H1 (cell line): ENCODE results near the gene RAB30. TPM values are rescaled to one million over a fixed set of nuclear protein-coding genes. Genes with fewer than 3 reads are reported as not detected.
A peak's percentile ranks its signal among the peaks of the same experiment; 100 is the strongest.

ENCODE experiments used
- CTCF ChIA-PET: fragments of 300-600 bp; sonication (Branson Sonifier 250); formaldehyde crosslinking; loops from one replicate; lab custom pipeline; 2021; ENCODE audit not compliant: partially characterized antibody; lab: Charles Lee
- POLR2A ChIA-PET: fragments of 300-600 bp; sonication (Branson Sonifier 250); formaldehyde crosslinking; loops from one replicate; lab custom pipeline; 2021; ENCODE audit warnings: inconsistent platforms; ENCODE audit not compliant: partially characterized antibody; lab: Charles Lee
- DNase-seq, 2 experiments: peaks; one replicate each; pipeline versions ENCODE4 v3.0.0 to v3.0.0-alpha.2; 2010 to 2022; ENCODE audit warnings: low spot score in 2 of 2, low read depth in 1 of 2, mixed read lengths in 1 of 2
- FAIRE-seq: peaks from 2 replicates; lab custom pipeline; 2011; peaks lifted over from hg19 to GRCh38; lab: Jason Lieb, UNC
- H2AFZ ChIP-seq: 2 replicates; pipeline ENCODE4 v1.8.1; 2012; ENCODE audit warnings: low read length, inconsistent platforms
- H2AK5ac ChIP-seq: 2 replicates; pipeline ENCODE4 v1.6.1; 2013; ENCODE audit warnings: low read depth, low read length
- H2BK120ac ChIP-seq: replicated peaks from 2 replicates; pipeline ENCODE3; 2013; ENCODE audit warnings: low read depth, low read length, inconsistent platforms
- H2BK12ac ChIP-seq: 2 replicates; pipeline ENCODE4 v1.6.1; 2013; ENCODE audit warnings: low read depth, low read length
- H2BK15ac ChIP-seq: 2 replicates; pipeline ENCODE4 v1.6.1; 2013; ENCODE audit warnings: low read length
- H2BK20ac ChIP-seq: 2 replicates; pipeline ENCODE4 v1.6.1; 2013; ENCODE audit warnings: low read length
- H2BK5ac ChIP-seq: 2 replicates; pipeline ENCODE4 v1.6.1; 2013; ENCODE audit warnings: low read depth, low read length
- H3K14ac ChIP-seq: 2 replicates; pipeline ENCODE4 v1.6.1; 2013; ENCODE audit warnings: inconsistent platforms; ENCODE audit not compliant: insufficient read length
- H3K18ac ChIP-seq: 2 replicates; pipeline ENCODE4 v1.6.1; 2013; ENCODE audit warnings: low read length; ENCODE audit errors: extremely low read depth
- H3K23ac ChIP-seq: 2 replicates; pipeline ENCODE4 v1.6.1; 2013; ENCODE audit warnings: inconsistent platforms; ENCODE audit not compliant: insufficient read length
- H3K23me2 ChIP-seq: 2 replicates; pipeline ENCODE4 v1.6.1; 2013; ENCODE audit warnings: low read depth, low read length
- H3K27ac ChIP-seq: 2 replicates; pipeline ENCODE4 v1.6.1; 2011; ENCODE audit warnings: low read depth, low read length, inconsistent platforms
- H3K27me3 ChIP-seq, 4 experiments: replicated peaks in 1 of 4; 1 replicate in 1 of 4; 2 replicates in 3 of 4; pipeline versions ENCODE4 v1.6.1 to v1.8.1; 2011 to 2013; ENCODE audit warnings: low read length in 3 of 4, mild to moderate bottlenecking in 3 of 4, inconsistent platforms in 2 of 4, mixed read lengths in 2 of 4, moderate library complexity in 1 of 4; ENCODE audit not compliant: control insufficient read depth in 3 of 4, insufficient read depth in 3 of 4; ENCODE audit errors: extremely low read depth in 1 of 4
- H3K36me3 ChIP-seq, 4 experiments: 2 replicates each; pipeline versions ENCODE4 v1.6.1 to v1.8.1; 2011 to 2013; ENCODE audit warnings: mild to moderate bottlenecking in 4 of 4, low read length in 3 of 4, moderate library complexity in 2 of 4, control low read depth in 1 of 4, inconsistent platforms in 1 of 4; ENCODE audit not compliant: insufficient read depth in 4 of 4, control insufficient read depth in 2 of 4
- H3K4ac ChIP-seq: replicated peaks from 2 replicates; pipeline ENCODE3; 2013; ENCODE audit warnings: low read length, low read depth, mixed read lengths, inconsistent platforms; ENCODE audit not compliant: insufficient read length
- H3K4me1 ChIP-seq, 4 experiments: replicated peaks in 1 of 4; 1 replicate in 1 of 4; 2 replicates in 3 of 4; pipeline versions ENCODE4 v1.6.1 to v1.8.1; 2011 to 2013; ENCODE audit warnings: low read length in 3 of 4, inconsistent platforms in 2 of 4, mixed read lengths in 1 of 4; ENCODE audit not compliant: insufficient read depth in 4 of 4, control insufficient read depth in 3 of 4
- H3K4me2 ChIP-seq, 2 experiments: 2 replicates each; pipeline versions ENCODE4 v1.6.1 to v1.8.1; 2011 to 2013; ENCODE audit warnings: low read depth in 2 of 2, low read length in 2 of 2, control low read depth in 1 of 2, inconsistent platforms in 1 of 2, mild to moderate bottlenecking in 1 of 2; ENCODE audit not compliant: insufficient read depth in 1 of 2
- H3K4me3 ChIP-seq, 4 experiments: fragments of 200-600, 300-600 bp in 1 of 4; sonication (generic), shearing (Covaris generic), sonication (Bioruptor Twin) in 1 of 4; 2 replicates each; pipeline versions ENCODE4 v1.5.1 to v1.8.1; 2011 to 2016; ENCODE audit warnings: low read length in 4 of 4, low read depth in 3 of 4, control low read depth in 2 of 4, inconsistent platforms in 2 of 4, mild to moderate bottlenecking in 2 of 4, mixed read lengths in 1 of 4, moderate library complexity in 1 of 4; ENCODE audit not compliant: insufficient read depth in 2 of 4; ENCODE audit errors: extremely low read depth in 1 of 4
- H3K56ac ChIP-seq: replicated peaks from 2 replicates; pipeline ENCODE3; 2013; ENCODE audit warnings: low read depth, mild to moderate bottlenecking, mixed read lengths, low read length, inconsistent platforms; ENCODE audit not compliant: insufficient read length
- H3K79me1 ChIP-seq: 2 replicates; pipeline ENCODE4 v1.6.1; 2013; ENCODE audit warnings: low read depth, low read length, control low read depth
- H3K79me2 ChIP-seq, 2 experiments: 2 replicates each; pipeline versions ENCODE4 v1.6.1 to v1.8.1; 2012 to 2013; ENCODE audit warnings: low read length in 2 of 2, mild to moderate bottlenecking in 2 of 2, inconsistent platforms in 1 of 2; ENCODE audit not compliant: insufficient read depth in 2 of 2, control insufficient read depth in 1 of 2
- H3K9ac ChIP-seq, 4 experiments: replicated peaks in 1 of 4; 1 replicate in 1 of 4; 2 replicates in 3 of 4; pipeline versions ENCODE4 v1.6.1 to v1.8.1; 2011 to 2013; ENCODE audit warnings: low read depth in 3 of 4, low read length in 3 of 4, control low read depth in 2 of 4, mild to moderate bottlenecking in 2 of 4, moderate library complexity in 2 of 4, inconsistent platforms in 1 of 4; ENCODE audit errors: extremely low read depth in 1 of 4
- H3K9me3 ChIP-seq, 2 experiments: 2 replicates each; pipeline versions ENCODE4 v1.6.1 to v1.8.1; 2012 to 2013; ENCODE audit warnings: mild to moderate bottlenecking in 2 of 2, moderate library complexity in 2 of 2, control low read depth in 1 of 2, inconsistent platforms in 1 of 2, low read depth in 1 of 2, low read length in 1 of 2, mixed read lengths in 1 of 2; ENCODE audit not compliant: insufficient read depth in 2 of 2
- H4K20me1 ChIP-seq, 2 experiments: replicated peaks in 1 of 2; 2 replicates each; pipeline versions ENCODE3 to v1.8.1; 2011 to 2013; ENCODE audit warnings: inconsistent platforms in 2 of 2, low read length in 2 of 2, mild to moderate bottlenecking in 1 of 2; ENCODE audit not compliant: insufficient read depth in 2 of 2, control insufficient read depth in 1 of 2
- H4K5ac ChIP-seq: 2 replicates; pipeline ENCODE4 v1.6.1; 2013; ENCODE audit warnings: low read length, low read depth, mixed read lengths, inconsistent platforms; ENCODE audit not compliant: insufficient read length
- H4K8ac ChIP-seq: 2 replicates; pipeline ENCODE4 v1.8.0; 2013; ENCODE audit warnings: mild to moderate bottlenecking, moderate library complexity, low read length, inconsistent platforms; ENCODE audit not compliant: insufficient read depth; ENCODE audit errors: extremely low read depth
- H4K91ac ChIP-seq: replicated peaks from 2 replicates; pipeline ENCODE3; 2013; ENCODE audit warnings: low read length, mixed read lengths, inconsistent platforms; ENCODE audit not compliant: insufficient read length
- CHD2 ChIP-seq: IDR thresholded peaks from 2 replicates; pipeline ENCODE4 v1.6.1; 2012; ENCODE audit warnings: low read length, improper control_type of control experiment
- CREB1 ChIP-seq: IDR thresholded peaks from 2 replicates; pipeline ENCODE4 v1.6.1; 2012; ENCODE audit warnings: inconsistent platforms
- E2F6 ChIP-seq: IDR thresholded peaks from 2 replicates; pipeline ENCODE4 v1.6.1; 2012; ENCODE audit warnings: inconsistent platforms
- EGR1 ChIP-seq: IDR thresholded peaks from 2 replicates; pipeline ENCODE4 v1.6.1; 2011; ENCODE audit warnings: low read depth, low read length, borderline replicate concordance
- HDAC6 ChIP-seq: IDR thresholded peaks from one replicate; pipeline ENCODE4 v1.7.1; 2012; ENCODE audit warnings: low read depth, mild to moderate bottlenecking, inconsistent platforms, low read length, moderate library complexity
- JUN ChIP-seq: IDR thresholded peaks from 2 replicates; pipeline ENCODE4 v1.6.1; 2011; ENCODE audit warnings: low read depth, mild to moderate bottlenecking, improper control_type of control experiment, low read length
- KDM1A ChIP-seq: fragments of 200-600, 300-600 bp; sonication (generic); IDR thresholded peaks from 2 replicates; pipeline ENCODE4 v1.7.1; 2016; ENCODE audit warnings: mild to moderate bottlenecking, low read length, borderline replicate concordance
- NRF1 ChIP-seq: IDR thresholded peaks from 2 replicates; pipeline ENCODE4 v1.6.1; 2011; ENCODE audit warnings: mild to moderate bottlenecking, low read depth, low read length, improper control_type of control experiment
- PHF8 ChIP-seq: fragments of 200-600 bp; sonication (generic); conservative IDR thresholded peaks from 2 replicates; pipeline ENCODE4 v1.7.1; 2012; ENCODE audit warnings: low read depth, mild to moderate bottlenecking, inconsistent platforms, low read length, moderate library complexity
- RBBP5 ChIP-seq: IDR thresholded peaks from 2 replicates; pipeline ENCODE4 v1.7.1; 2012; ENCODE audit warnings: low read depth, mild to moderate bottlenecking, inconsistent platforms, low read length, moderate library complexity, borderline replicate concordance
- SRF ChIP-seq: IDR thresholded peaks from 2 replicates; pipeline ENCODE4 v1.6.1; 2011; ENCODE audit warnings: mild to moderate bottlenecking, low read depth, low read length, moderate library complexity
- WGBS, 2 experiments: shearing (Covaris generic) in 1 of 2; methylation state at CpG; one replicate each; pipeline versions ENCODE4 v1.1.6 to v1.1.7; 2013 to 2015; ENCODE audit warnings: low lambda C conversion rate in 2 of 2, mixed read lengths in 2 of 2, inconsistent platforms in 1 of 2, low coverage in 1 of 2, missing lambda C conversion rate in 1 of 2; ENCODE audit not compliant: insufficient replicate concordance in 2 of 2, insufficient coverage in 1 of 2, insufficient read length in 1 of 2; ENCODE audit errors: extremely low coverage in 1 of 2, missing lambda C conversion rate in 1 of 2; 5-methylcytosine and 5-hydroxymethylcytosine counted together
- polyA plus RNA-seq, 7 experiments: library from polyadenylated mRNA; depleted of rRNA in 3 of 7; stranded (reverse) in 5 of 7; unstranded in 2 of 7; fragments of >200 nt in 5 of 7; fragments of 200-250 nt in 2 of 7; gene quantifications; 1 replicate in 5 of 7; 2 replicates in 1 of 7; 4 replicates in 1 of 7; pipeline versions ENCODE4 v1.2.1 to v1.2.3, GENCODE V29; 2011 to 2013; ENCODE audit warnings: missing spikeins in 2 of 7, mixed read lengths in 2 of 7
- total RNA-seq: library from RNA; stranded (reverse); fragmentation: NEBNext Ultra II Directional; extraction: Animal tissue kit (Norgen Biotek cat#: 25700); gene quantifications from 2 replicates; pipeline ENCODE4 v1.2.1, GENCODE V29; 2021
- TF ChIP-seq, protein P1 (sequence below): IDR thresholded peaks from 2 replicates; pipeline ENCODE4 v1.6.1; 2011; ENCODE audit warnings: low read depth, mild to moderate bottlenecking, low read length; ENCODE audit not compliant: insufficient read depth

RAB30 gene
- total and polyA plus RNA-seq, 2 of the 8 experiments (the other 6 are each of a cell fraction or from before 2014, with no cell fraction given): 1.6 to 11.7 TPM

GRCh38 chr11:83019888-83020579, 51.7 kb downstream of the RAB30 start:
- Histone ChIP-seq H4K91ac (no peak overlapping the region), H3K23ac (no peak overlapping the region), H3K4me1 (peaks cover 0 to 8% (median 4%) of the 10 kb centered on the region in 4 experiments; a peak in 4 of 7 replicates), H3K79me1 (no peaks in the 10 kb centered on the region), H2BK5ac (no peak overlapping the region), H3K4me2 (no peak overlapping the region), H4K8ac (peak overlapping the region; percentile 77; the same call in 1 of the 2 replicates), H3K27me3 (no peaks in the 10 kb centered on the region), H2BK120ac (no peak overlapping the region), H4K20me1 (peaks cover 0 to 2% of the 10 kb centered on the region in 2 experiments), H2BK20ac (no peak overlapping the region), H2AFZ (no peak overlapping the region), H3K79me2 (no peaks in the 10 kb centered on the region), H3K9ac (no peak overlapping the region), H3K18ac (no peak overlapping the region), H3K14ac (no peak overlapping the region), H3K9me3 (no peaks in the 10 kb centered on the region), H2BK12ac (no peak overlapping the region), H3K36me3 (no peaks in the 10 kb centered on the region), H4K5ac (no peak overlapping the region), H3K27ac (no peak overlapping the region), H2AK5ac (no peak overlapping the region), H3K4ac (peak overlapping the region; percentile 78), H3K4me3 (no peak overlapping the region), H3K23me2 (no peaks in the 10 kb centered on the region; the same call in 1 of the 2 replicates), H2BK15ac (no peak overlapping the region), H3K56ac (no peak overlapping the region)
- CTCF ChIA-PET: interaction anchor here (0.5 to 1.3 kb wide), 7 partner anchors 11 to 152 kb away, joined by 3 to 6 read pairs (median 4); no protein-coding TSS in a partner anchor
- POLR2A ChIA-PET: interaction anchor here (1.0 to 1.2 kb wide), 2 partner anchors 13 to 14 kb away, joined by 3 to 5 read pairs; no protein-coding TSS in a partner anchor
- WGBS, 2 experiments: 90% methylated on average over 8 of the region's 12 CpGs; no CpG with 5 or more reads in 1 of the 2 experiments
- no peak for DNase-seq
- no peak for FAIRE-seq
- TF ChIP-seq CHD2 (no peak), JUN (no peak), CREB1 (no peak), EGR1 (no peak), NRF1 (no peak), PHF8 (no peak), KDM1A (no peak), HDAC6 (no peak), RBBP5 (no peak), E2F6 (no peak), SRF (no peak)
- TF ChIP-seq, protein P1, sequence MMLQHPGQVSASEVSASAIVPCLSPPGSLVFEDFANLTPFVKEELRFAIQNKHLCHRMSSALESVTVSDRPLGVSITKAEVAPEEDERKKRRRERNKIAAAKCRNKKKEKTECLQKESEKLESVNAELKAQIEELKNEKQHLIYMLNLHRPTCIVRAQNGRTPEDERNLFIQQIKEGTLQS: no peak
